GM18909 (cell line): ENCODE measurements around the gene SDK2.

ENCODE experiments used
- ATAC-seq: cut with Tn5 transposase; IDR thresholded peaks from one replicate; pipeline ENCODE4 v1.9.1; 2021; ENCODE audit warnings: mild to moderate bottlenecking; ENCODE audit not compliant: unreplicated experiment, poor library complexity

Gene SDK2

DNA sequence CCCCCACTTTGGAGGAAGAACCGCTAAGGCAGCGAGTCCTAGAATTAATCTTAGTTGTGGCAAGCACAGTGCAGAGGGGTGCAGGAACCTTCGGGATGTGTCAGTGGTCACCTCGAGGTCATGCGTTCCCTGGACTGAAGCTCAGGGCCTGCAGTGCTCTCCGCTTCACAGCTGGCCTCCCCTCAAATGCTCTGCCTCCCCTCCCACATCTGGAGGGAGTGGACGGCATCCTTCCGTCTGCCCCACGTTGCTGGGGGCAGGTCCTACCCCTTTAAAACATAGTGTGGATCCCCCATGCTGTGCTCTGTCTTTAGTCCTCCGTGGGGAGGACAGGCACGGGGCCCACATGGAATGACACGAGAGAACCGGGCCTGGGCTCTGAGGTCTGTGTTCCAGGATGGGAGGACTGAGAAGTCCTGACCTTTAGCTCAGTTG, 232.9 kb downstream of the SDK2 start:
- ATAC-seq = no peak

DNA sequence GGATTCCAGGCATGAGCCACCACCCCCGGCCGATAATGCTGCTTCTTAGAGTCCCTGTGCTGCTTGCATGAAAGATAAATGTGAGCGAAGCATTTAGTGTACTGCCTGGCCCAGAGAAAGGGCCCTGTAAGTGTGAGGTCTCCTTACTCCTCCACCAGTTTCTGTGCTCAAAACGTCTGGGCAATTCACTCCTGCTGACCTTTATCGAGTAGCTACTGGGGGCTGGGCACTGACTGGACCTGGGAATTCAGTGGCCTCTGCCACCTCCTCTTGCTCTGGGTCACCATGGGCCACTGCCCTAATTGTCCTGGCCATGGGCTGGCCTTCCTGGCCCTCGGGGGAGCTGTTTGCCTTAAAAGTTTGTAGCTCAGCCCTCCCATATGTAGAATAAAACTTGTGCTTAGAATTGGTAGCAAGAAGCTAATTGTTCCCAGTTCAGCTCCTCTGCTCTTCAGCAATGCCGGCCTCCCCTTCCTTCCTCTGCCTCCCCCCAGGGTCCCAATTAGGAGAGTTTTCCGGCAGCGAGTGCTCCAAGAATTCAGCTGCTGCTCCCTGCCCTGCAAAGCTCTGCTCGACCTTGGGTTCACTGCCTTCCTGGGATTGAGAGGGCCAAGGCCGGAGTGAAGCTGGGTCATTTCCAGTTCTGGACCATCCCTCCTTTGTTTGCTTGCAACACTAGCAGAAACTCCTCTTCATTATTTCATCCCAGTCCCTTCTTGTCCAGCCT, 233.5 kb downstream of the SDK2 start:
- no peak for ATAC-seq

DNA sequence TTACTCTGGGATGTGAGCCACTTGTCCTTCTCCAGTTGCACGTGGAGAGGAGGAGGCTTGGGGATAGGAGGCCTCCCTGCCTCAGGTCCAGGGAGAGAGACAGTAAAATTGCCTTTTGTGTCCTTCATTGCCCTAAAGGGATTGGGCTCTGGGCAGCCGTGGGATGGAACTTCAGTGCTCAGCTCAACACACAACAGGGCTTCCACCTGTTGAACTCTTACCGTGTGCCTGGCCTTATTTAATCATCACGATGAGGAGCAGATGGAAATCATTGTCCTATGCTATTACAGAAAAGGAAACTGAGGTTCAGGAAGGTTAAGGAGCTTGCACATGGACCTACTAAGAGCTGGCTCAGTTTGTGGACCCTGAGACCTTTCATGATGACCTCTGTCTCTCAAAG, 240.0 kb downstream of the SDK2 start:
- no peak for ATAC-seq

DNA sequence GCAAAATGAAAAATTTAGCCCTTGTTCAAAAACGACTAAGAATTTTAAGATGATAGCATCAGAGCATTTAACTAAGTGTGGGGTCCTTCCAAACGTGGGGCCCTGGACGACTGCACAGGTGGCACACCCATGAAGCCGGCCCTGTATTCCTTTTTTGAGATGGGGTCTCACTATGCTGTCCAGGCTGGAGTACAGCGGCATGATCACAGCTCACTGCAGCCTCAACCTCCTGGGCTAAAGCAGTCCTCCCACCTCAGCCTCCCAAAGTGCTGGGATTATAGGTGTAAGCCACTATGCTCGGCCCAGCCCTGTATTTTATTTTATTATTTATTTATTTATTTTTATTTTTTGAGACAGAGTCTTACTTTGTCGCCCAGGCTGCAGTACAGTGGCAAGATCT, 241.8 kb downstream of the SDK2 start:
- ATAC-seq = no peak

DNA sequence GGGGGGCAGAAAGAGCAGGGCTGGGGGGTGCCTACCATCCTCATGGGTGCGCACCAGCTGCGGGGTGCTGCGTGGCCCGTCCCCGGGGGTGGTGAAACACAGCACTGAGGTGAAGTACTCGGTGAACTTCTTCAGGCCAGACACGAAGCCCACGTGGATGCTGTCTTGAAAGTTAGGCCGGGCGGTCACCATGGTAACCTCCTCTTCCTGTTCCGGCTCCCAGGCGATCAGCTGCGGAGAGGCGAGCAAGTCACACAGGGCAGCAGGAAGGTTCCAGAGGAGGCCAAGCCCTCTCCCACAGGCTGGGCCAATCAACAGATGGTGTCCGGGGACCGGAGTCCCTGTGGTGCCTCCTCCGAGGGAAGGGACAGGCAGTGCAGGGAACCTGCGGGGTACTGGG, 242.3 kb downstream of the SDK2 start:
- no peak for ATAC-seq

DNA sequence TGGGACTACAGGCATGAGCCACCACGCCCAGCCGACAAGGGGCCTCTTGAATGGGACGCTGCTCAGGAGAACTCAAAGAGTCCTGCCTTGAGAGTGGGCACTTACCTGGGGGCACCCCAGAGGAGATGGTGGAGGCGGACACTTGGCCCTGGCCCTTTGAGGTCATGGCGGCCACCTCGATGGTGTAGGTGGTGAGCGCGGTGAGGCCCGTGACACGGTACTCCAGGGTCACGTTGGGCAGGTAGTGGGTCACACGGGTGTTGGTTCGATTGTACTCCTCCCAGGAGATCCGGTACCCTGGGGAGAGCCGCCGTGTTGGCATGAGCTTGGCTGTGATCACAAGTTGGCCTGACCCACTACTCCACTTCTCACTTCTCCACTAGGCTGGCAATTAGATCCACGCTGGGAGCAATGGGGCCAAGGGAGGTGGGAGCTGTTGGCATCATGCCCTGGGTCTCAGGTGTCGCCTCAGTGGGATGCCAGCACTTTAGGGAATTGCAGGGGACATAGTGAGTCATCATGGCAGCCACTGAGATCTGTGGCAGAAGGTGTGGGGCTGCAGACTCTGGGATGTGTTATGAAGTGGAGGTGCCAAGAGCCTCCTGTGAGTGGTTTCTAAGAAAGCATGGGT, 243.2 kb downstream of the SDK2 start:
- no peak for ATAC-seq

DNA sequence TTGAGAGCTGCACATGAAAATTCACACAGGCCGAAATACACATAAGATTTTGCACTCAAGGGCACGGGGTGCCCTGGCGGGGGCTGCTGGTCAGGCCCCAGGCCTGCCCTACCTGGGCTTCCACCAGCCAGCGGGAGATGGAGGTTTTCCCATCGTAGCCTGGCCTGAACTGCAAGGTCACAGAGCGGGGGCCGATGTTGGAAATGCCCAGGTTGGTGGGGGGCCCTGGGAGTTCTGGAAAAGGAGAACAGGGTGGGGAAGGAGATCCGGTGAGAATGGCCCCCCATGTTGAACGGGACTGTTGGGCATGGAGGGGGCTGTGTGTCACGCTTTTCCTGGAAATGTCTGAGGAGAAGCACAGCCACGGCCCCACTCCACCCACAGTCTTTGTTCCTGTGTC, 245.2 kb downstream of the SDK2 start:
- ATAC-seq = no peak

DNA sequence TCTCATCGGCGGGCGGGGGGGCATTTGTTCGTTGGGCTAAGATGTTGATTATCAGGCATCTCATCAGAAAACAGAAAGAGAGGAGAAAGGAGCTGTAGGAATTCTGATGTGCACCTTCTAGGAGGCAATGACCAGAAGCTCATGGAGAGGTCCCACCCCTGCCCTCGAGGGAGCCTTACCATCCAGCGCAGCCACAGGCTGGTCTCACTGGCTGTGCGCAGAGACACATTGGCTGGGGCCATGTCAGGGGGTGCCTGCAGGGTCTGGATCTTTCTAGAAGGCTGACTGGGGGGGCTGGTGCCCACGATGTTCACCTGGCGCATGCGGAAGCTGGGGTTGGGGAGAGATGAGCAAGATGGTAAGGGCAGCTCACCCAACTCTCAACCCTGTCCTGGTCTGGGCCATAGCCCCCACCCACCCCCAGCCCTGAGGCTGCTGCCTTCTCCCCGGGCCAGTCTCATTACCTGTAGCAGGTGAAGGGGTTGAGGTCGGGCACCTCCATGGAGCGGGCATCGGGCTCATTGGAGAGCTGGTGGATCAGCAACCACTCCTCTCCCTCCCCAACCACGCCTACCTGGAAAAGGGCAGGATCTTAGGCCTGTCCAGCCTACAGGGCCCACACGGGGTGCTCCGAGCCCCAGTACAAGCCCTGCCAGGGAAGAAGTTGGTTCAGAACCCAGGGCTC, 246.2 kb downstream of the SDK2 start:
- no peak for ATAC-seq

DNA sequence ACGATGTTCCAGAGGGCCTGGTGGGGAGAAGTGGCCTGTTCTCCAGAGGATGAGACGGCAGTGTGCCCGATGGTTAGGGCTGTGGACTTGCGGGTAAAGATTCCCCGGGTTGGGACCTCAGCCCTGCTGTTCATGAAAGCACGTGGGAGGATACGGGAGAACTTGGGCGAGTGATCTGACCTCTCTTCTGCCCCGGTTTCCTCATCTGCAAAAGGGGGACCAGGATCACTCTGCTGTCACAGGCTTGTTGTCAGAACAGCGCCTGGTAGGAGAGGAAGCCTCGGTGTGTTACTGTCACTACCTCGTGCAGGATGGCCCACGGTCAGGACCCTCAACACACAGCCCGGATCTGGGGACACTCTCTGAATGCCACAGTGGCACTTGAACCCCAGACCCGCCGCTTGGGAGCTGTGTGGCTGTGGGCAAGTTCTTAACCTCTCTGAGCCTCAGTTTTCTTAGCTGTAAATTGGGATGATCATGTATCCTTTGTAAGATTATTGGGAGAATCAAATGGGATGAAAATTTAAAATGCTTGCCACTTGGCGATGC, 246.9 kb downstream of the SDK2 start:
- no peak for ATAC-seq

DNA sequence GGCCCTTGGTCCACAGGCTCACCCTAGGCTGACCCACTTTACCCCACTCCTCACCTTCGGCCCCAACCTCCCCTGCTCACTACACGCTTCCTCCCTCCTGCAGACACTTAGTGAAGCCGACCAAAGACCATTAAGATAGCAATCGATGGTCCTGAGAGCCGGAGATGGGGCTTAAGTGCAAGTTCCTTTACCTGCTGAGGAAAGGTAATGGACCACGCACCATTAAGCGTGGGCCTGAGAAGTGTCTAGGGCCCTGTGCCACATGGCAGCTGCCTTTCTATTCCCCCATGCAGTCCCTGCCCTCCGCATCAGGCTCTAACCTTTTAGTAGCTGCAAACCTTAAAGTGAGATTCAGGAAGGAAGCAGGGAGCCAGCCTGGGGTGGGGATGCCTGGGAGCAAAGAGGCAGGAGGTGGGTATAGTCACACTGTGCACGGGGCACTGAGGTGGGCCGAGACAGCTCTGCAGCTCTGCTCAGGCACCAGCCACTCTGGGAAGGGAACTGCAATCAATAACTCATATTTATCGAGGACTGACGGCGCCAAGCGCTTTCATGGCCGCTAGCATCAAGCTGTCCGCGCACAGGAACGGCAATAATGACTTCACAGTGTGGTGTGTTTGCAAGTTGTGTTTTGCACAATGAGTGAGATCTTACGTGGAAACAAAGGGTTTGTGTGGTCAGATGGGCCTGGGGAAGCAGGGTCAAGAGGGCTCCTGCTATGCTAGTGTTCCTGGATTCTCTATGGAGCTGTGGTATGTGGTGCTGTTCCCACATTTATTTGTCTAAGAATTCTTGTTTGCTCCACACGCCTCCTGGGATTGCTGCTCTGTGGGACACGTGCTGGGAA, 247.6 kb downstream of the SDK2 start:
- no peak for ATAC-seq

DNA sequence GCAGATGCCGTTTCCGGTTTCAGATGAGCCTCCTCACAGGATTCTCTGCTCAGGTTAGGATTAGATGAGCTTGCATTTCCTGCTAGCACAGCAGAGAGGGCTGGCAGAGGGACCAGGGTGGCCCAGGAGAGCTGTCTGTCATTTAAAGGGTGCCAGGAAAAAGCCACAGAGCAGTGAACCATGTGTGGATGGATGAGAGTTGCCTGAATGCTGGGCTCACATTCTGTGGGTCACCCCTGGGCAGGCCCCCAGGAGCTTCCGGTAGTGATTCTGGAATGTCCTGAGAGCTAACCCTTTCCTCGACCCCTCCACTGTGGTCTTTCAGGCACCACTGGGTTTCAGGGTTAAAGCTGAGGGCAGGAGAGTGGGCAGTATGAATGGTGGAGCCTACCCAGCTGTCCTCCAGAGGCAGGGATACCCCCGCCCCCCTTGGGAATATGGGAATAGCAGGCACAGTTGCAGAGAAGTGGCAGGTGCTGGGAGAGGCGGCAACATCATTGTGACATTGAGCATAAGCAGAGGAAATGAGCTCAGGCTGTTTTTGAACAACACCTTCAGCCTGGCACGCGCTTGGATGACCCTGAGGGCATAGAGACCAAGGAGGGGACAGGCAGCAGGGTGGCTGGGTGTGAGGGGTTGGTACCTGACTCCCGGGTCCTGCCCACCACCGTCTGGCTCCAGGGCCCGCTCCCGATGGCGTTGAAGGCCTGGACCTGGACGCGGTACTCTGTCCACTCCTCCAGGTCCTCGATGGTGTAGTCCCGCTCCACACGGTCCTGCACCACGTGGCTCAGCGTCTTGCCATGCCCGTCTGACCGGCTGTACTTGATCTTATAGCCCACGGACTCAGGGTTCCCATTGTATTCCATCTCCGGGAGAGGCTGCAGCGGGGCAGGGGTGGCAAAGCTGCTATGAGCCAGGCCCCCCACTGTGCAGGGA, 249.5 kb downstream of the SDK2 start:
- no peak for ATAC-seq

DNA sequence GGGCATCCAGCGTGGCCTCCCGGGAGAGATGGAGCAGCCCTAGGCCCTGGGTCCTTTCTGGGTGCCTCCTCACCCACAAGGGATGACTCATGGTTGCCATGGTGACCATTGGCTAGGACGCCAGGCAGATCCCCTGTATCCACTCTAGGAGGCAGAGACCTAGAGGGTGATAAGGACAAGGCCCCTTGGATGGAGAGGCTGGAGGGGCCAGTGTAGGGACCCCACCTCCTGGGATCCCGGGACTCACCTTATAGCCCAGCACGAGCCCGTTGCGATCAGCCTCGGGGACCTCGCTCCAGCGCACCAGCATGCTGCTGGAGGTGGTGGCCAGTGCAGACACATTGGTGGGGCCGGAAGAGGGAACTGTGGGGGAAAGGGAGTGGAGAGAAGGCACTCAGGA, 250.3 kb downstream of the SDK2 start:
- no peak for ATAC-seq

DNA sequence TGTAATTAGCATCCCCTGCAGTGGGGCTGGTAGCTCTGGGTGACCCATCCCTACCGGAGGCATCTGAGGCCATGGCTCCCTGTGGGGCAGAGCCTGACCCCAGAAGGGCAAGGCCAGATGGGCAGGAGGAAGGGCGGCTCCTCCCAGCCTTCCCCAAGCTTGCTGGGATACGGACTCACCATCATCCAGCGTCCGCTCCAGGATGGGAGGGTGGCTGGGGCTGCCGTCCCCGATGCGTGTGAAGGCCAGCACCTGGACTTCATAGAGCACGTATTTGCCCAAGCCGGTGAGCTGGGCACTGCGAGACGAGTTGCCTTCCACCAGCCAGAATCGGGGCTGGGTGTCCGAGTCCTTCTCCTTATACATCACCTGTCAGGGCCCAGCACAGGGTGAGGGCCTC, 250.9 kb downstream of the SDK2 start:
- no peak for ATAC-seq

DNA sequence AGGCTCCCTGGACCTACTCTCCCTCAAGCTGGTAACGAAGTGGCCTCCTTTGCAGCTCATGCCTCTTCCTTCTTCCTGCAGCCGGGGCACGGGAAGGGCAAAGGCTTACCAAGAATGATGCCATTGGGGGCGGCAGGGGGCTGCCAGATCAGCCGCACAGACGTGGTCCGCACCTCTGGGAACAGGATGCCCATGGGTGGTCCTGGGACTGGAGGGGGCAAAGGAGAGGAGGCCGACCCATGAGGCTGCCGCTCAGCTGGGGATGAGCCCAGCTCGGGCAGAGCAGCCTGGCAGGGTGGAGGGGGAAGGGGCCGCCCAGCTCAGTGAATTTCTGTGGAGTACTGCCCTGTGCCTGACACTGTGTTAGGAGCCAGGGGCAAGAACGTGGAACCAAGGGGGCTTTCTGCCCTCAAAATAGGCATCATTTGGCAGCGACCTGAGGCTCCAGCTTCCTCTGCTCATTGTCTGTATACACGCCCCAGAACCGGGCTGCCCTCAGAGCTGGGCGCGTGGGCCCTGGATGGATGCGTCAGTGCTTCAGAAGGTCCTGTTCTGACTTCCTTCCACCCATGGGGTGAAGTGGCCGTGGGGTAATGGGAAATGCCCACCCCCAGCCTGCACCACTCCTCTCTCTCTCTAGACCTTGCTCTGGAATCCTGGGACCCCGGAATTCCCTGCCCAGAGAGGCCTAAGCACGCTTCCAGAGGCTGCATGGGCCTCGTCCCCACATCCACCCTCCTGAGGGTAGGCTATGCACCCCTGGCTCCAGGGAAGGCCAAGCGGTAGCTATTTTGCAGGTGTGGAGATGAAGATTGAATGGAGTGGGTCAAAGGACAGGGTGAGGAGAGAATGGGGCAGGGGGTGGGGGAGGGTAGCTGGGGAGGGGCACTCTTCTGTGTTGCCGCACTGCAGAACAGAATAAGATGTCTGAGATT, 252.6 kb downstream of the SDK2 start:
- ATAC-seq = no peak

DNA sequence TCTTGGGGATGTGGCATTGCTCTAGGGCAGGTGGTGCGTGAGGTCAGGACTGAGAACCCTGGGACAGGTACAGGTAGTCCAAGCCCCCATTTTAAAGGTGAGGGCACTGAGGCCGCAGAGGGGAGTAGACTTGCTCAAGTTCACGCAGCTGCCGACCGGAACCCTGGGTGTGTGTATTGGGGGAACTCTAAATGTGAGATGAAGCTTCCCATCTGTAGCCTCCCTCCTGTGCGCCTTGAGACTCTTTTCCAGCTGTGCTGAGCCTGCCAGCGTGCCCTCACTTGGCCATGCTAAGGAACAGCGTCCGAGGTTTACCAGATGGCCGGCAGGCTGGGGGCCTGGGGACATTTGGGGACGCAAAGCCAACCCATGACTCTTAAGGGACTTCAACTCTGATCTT, 253.4 kb downstream of the SDK2 start:
- no peak for ATAC-seq

DNA sequence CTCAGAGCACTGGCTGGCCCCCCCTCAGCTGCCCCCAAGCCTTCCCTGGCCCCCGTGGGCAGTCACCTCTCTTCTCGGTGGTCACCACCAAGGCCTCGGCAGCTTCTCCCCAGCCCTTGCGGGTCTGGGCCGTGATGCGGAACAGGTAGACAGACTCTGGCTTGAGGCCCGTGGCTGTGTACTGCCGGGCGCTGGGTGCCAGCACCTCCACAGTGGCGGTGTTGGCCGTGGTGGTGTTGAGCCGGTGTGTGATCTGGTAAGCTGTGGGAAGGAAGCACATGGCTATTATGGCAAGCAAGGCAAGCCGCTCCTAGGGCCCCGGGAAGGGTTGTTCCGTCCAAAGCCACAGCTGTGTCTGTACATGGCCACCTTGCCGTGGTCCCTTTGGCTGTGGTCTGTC, 254.0 kb downstream of the SDK2 start:
- ATAC-seq = no peak

DNA sequence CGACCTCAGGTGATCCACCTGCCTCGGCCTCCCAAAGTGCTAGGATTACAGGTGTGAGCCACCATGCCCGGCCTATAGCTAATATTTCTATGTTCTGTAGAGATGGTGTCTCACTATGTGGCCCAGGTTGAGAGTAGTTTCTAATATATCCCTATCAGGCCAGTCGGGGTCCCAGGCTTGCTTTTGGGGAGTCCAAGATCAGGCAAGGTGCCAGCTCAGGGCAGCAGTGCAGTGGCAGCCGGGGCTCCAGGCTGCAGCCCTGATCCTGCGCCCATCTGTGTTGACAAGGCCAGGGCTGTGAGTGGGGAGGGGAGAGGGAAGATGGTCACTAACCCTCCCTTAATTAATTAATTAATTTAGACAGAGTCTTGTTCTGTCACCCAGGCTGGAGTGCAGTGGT, 254.8 kb downstream of the SDK2 start:
- no peak for ATAC-seq

DNA sequence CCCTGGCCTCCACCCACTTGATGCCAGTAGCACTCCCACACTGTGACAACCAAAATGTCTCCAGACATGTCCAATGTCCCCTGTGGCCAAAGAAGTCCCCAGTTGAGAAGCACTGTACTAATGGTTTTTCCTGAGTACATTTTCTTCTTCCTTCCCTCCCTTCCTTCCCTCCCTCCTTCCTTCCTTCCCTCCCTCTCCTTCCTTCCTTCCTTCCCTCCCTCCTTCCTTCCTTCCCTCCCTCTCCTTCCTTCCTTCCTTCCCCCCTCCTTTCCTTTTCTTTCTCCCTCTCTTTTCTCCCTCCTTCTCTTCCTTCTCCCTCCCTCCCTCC, 255.7 kb downstream of the SDK2 start:
- no peak for ATAC-seq
